HG03196 (cell line): ENCODE results near the gene NEK7.

Source experiments
- ATAC-seq: cut with Tn5 transposase; IDR thresholded peaks from one replicate; pipeline ENCODE4 v1.9.1; 2021; ENCODE audit not compliant: unreplicated experiment

NEK7 gene

GRCh38 chr1:198141668-198142351 lies 15.0 kb upstream of the NEK7 start:
- ATAC-seq = no peak

GRCh38 chr1:198143797-198144196 lies 13.0 kb upstream of the NEK7 start:
- ATAC-seq = no peak

GRCh38 chr1:198147216-198147615 lies 9.6 kb upstream of the NEK7 start:
- no peak for ATAC-seq

GRCh38 chr1:198150369-198150768 lies 6.4 kb upstream of the NEK7 start:
- no peak for ATAC-seq

- no peak for ATAC-seq
These were observed 5.1 kb upstream of the NEK7 start for GRCh38 chr1:198151688-198152087.

- no peak for ATAC-seq
These were observed 3.7 kb upstream of the NEK7 start for GRCh38 chr1:198153103-198153502.

- no peak for ATAC-seq
These were observed 3.0 kb upstream of the NEK7 start for GRCh38 chr1:198153804-198154203.

- ATAC-seq = no peak
These were observed 1.5 kb upstream of the NEK7 start for GRCh38 chr1:198155253-198155652.

GRCh38 chr1:198156111-198156744 lies 570 bp upstream of the NEK7 start:
- no peak for ATAC-seq

GRCh38 chr1:198157241-198157846 lies 546 bp downstream of the NEK7 start:
- ATAC-seq = peak; percentile 47

- no peak for ATAC-seq
These were observed 1.3 kb downstream of the NEK7 start for GRCh38 chr1:198157847-198158725.

- ATAC-seq = peak; percentile 69
These were observed 2.2 kb downstream of the NEK7 start for GRCh38 chr1:198158735-198159589.

GRCh38 chr1:198160222-198160621 lies 3.4 kb downstream of the NEK7 start:
- no peak for ATAC-seq

- no peak for ATAC-seq
These were observed 4.3 kb downstream of the NEK7 start for GRCh38 chr1:198160946-198161614.

GRCh38 chr1:198161718-198162090 lies 4.9 kb downstream of the NEK7 start:
- no peak for ATAC-seq

- ATAC-seq = no peak
These were observed 5.4 kb downstream of the NEK7 start for GRCh38 chr1:198162091-198162767.

GRCh38 chr1:198165927-198166647 lies 9.3 kb downstream of the NEK7 start:
- peak; percentile 30 for ATAC-seq

- ATAC-seq = no peak
These were observed 10.1 kb downstream of the NEK7 start for GRCh38 chr1:198166900-198167299.

- peak; percentile 51 for ATAC-seq
These were observed 10.7 kb downstream of the NEK7 start for GRCh38 chr1:198167436-198167934.
